MCF 10A (cell line): ENCODE results near the gene BUB3. TPM values are rescaled to one million over a fixed set of nuclear protein-coding genes. Genes with fewer than 3 reads are reported as not detected.
A peak's percentile ranks its signal among the peaks of the same experiment; 100 is the strongest.

Source experiments
- BruUV-seq: library from RNA; stranded (reverse); fragments of 400-500 nt; replicated peaks from 2 replicates; lab custom pipeline; 2021; lab: Mats Ljungman, UMichigan
- CTCF ChIA-PET: fragments of 300-600 bp; sonication (Branson Sonifier 250); formaldehyde crosslinking; extraction: SDS; loops from one replicate; lab custom pipeline; 2021; ENCODE audit warnings: antibody characterized with exemption, inconsistent platforms; lab: Yijun Ruan, JAX
- POLR2A ChIA-PET: fragments of 300-600, 350-650 bp; sonication (Branson Sonifier 250); formaldehyde crosslinking; extraction: SDS; loops from one replicate; lab custom pipeline; 2020; ENCODE audit warnings: antibody characterized with exemption, inconsistent platforms; lab: Yijun Ruan, JAX
- DNase-seq: peaks from one replicate; pipeline ENCODE4 v3.0.0-alpha.2; 2018; ENCODE audit not compliant: unreplicated experiment
- H3K27ac Mint-ChIP-seq: one replicate; pipeline ENCODE4 v1.8.0; 2022; ENCODE audit warnings: mild to moderate bottlenecking, low read depth, mixed read lengths; ENCODE audit not compliant: unreplicated experiment
- H3K27me3 Mint-ChIP-seq: one replicate; pipeline ENCODE4 v1.8.0; 2022; ENCODE audit warnings: mixed read lengths; ENCODE audit not compliant: insufficient read depth, unreplicated experiment
- H3K36me3 Mint-ChIP-seq: one replicate; pipeline ENCODE4 v1.8.0; 2022; ENCODE audit warnings: mild to moderate bottlenecking, moderate library complexity, mixed read lengths; ENCODE audit not compliant: insufficient read depth, unreplicated experiment
- H3K4me1 Mint-ChIP-seq: one replicate; pipeline ENCODE4 v1.8.0; 2022; ENCODE audit warnings: mixed read lengths; ENCODE audit not compliant: insufficient read depth, unreplicated experiment
- H3K4me3 Mint-ChIP-seq: one replicate; pipeline ENCODE4 v1.8.0; 2022; ENCODE audit warnings: mild to moderate bottlenecking, moderate library complexity, mixed read lengths; ENCODE audit not compliant: unreplicated experiment
- H3K9me3 Mint-ChIP-seq: one replicate; pipeline ENCODE4 v1.8.0; 2022; ENCODE audit warnings: mixed read lengths; ENCODE audit not compliant: unreplicated experiment
- CTCF ChIP-seq: fragments of 200-600 bp; IDR thresholded peaks from one replicate; pipeline ENCODE4 v1.8.0; 2022; ENCODE audit warnings: antibody characterized with exemption, mild to moderate bottlenecking; ENCODE audit not compliant: unreplicated experiment
- intact Hi-C: fragments of 100-400 bp; cut with micrococcal nuclease; formaldehyde crosslinking; loops from 2 replicates; pipeline ENCODE4 v1.14.1; 2022
- total RNA-seq: library from RNA; stranded (reverse); gene quantifications from 2 replicates; pipeline ENCODE4 v1.2.3, GENCODE V29; 2022

BUB3 gene
- total RNA-seq, 1 experiment from 2014 or later = 197 TPM

GRCh38 chr10:123133541-123134342 is 20.5 kb upstream of the BUB3 start:
- no peak for DNase-seq
- Mint-ChIP-seq H3K4me1 (peaks cover 8% of the 10 kb centered on the region), H3K9me3 (no peaks in the 10 kb centered on the region), H3K36me3 (no peaks in the 10 kb centered on the region), H3K27ac (no peak overlapping the region), H3K27me3 (peaks cover 32% of the 10 kb centered on the region), H3K4me3 (peak overlapping the region; percentile 51)
- POLR2A ChIA-PET = interaction anchor here (0.6 to 1.5 kb wide), 3 partner anchors 125 to 246 kb away, joined by 4 to 5 read pairs (median 4); partner anchors contain the start of gene IKZF5
- no TSS peak for BruUV-seq
- CTCF ChIA-PET = interaction anchor here (0.5 to 4.7 kb wide), 26 partner anchors 8 to 430 kb away, joined by 3 to 50 read pairs (median 4); partner anchors contain the start of gene BUB3
- TF ChIP-seq CTCF = no peak
- intact Hi-C loops = loop anchor here (1.0 kb wide), 3 partner anchors 90 to 426 kb away; no protein-coding TSS in a partner anchor

- no peak overlapping the region for H3K4me3 Mint-ChIP-seq
- H3K36me3 Mint-ChIP-seq = no peaks in the 10 kb centered on the region
- H3K27me3 Mint-ChIP-seq = peaks cover 39% of the 10 kb centered on the region
- H3K27ac Mint-ChIP-seq = no peak overlapping the region
- no peaks in the 10 kb centered on the region for H3K9me3 Mint-ChIP-seq
- DNase-seq = no peak
- TF ChIP-seq CTCF = no peak
- POLR2A ChIA-PET = interaction anchor here (1.0 kb wide), 1 partner anchor 245 kb away, joined by 5 read pairs; no protein-coding TSS in a partner anchor
- intact Hi-C loops = no loop called here
- BruUV-seq = no TSS peak
- peaks cover 12% of the 10 kb centered on the region for H3K4me1 Mint-ChIP-seq
- CTCF ChIA-PET = interaction anchor here (0.8 to 4.7 kb wide), 7 partner anchors 11 to 424 kb away, joined by 3 to 50 read pairs (median 8); no protein-coding TSS in a partner anchor
Measured at GRCh38 chr10:123134343-123134914, 19.8 kb upstream of the BUB3 start.

GRCh38 chr10:123134915-123135414 is 19.2 kb upstream of the BUB3 start:
- Mint-ChIP-seq H3K27ac (no peak overlapping the region), H3K9me3 (no peaks in the 10 kb centered on the region), H3K4me3 (no peak overlapping the region), H3K36me3 (no peaks in the 10 kb centered on the region), H3K27me3 (peaks cover 44% of the 10 kb centered on the region), H3K4me1 (peaks cover 12% of the 10 kb centered on the region)
- CTCF ChIA-PET = interaction anchor here (2.2 to 4.7 kb wide), 3 partner anchors 11 to 245 kb away, joined by 8 to 50 read pairs (median 36); no protein-coding TSS in a partner anchor
- POLR2A ChIA-PET = interaction anchor here (1.0 kb wide), 1 partner anchor 244 kb away, joined by 5 read pairs; no protein-coding TSS in a partner anchor
- BruUV-seq = no TSS peak
- TF ChIP-seq CTCF = no peak
- DNase-seq = no peak
- intact Hi-C loops = no loop called here
